Posterior vena cava (tissue), 2 donors: Measurements from ENCODE around the gene ARL8A. TPM values are rescaled to one million over a fixed set of nuclear protein-coding genes. Genes with fewer than 3 reads are reported as not detected.

ENCODE experiments used
- DNase-seq: peaks from one replicate; pipeline ENCODE4 v3.0.0-alpha.2; 2020; ENCODE audit warnings: low spot score
- intact Hi-C, 2 donors: fragments of 100-400 bp; cut with DNase I; formaldehyde crosslinking; loops; one replicate each; pipeline versions ENCODE4 v1.14.1 to v1.14.2; 2022 to 2023
- total RNA-seq, 2 donors: library from RNA; stranded (reverse); fragmentation: NEBNext Ultra II Directional; extraction: Animal tissue kit (Norgen Biotek cat#: 25700); gene quantifications; one replicate each; pipeline ENCODE4 v1.2.1, GENCODE V29; 2021
- donor health status: DM: yes; HTN: yes; CAD: no.
- donor health status: DM: yes; HTN: yes; CAD: no.

ARL8A gene
- total RNA-seq, 2 donors from 2014 or later: 85.6 to 94.1 TPM

GRCh38 chr1:202101184-202101583 is 43.4 kb downstream of the ARL8A start:
- DNase-seq: no peak
- intact Hi-C loops: no loop called here

GRCh38 chr1:202093858-202094257 is 50.7 kb downstream of the ARL8A start:
- intact Hi-C loops: no loop called here

GRCh38 chr1:202090994-202091393 is 53.5 kb downstream of the ARL8A start:
- intact Hi-C loops: no loop called here
- no peak for DNase-seq

More at GRCh38 chr1:202093858-202094257, 50.7 kb downstream of the ARL8A start:
- no peak for DNase-seq

- DNase-seq: no peak
- intact Hi-C loops: no loop called here
Observed at GRCh38 chr1:202088206-202088605, 56.3 kb downstream of the ARL8A start.

DNA sequence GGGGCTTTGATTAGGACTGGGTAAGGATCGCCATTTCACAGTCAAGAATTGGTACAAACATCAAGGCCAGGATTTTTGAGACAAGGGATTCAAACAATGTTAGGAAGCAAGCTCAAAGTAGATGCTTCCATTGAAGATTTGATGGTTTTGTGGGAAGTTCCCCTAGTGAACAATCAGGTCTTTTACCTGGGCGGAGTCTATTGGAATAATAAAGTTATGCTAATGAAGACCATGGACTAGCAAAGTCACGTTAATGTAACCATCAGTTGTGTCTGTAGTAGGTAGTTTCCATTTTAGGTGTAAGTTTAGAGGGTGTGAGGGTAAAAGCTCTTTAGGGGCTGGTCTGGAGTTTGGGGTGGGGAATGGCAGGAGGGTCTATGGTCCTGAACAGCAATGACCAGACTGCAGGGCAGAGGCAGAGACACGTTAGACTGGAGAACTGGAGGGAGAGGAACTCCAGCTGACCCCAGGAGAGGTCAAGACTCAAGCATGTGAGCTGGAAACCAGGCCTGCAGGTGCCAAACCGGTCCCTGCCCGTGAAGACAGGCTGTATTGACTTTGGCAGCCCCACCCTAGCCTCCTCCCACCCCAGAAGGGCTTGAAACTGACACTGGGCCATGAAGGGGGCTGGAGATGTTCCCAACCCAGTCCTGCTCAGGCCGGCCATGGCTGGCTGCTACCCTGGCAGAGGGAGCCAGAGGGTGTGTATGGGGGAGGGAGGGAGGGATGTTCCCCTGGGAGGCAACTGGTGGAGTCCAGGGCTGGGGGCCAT is 57.8 kb downstream of the ARL8A start:
- intact Hi-C loops: no loop called here
- no peak for DNase-seq

DNA sequence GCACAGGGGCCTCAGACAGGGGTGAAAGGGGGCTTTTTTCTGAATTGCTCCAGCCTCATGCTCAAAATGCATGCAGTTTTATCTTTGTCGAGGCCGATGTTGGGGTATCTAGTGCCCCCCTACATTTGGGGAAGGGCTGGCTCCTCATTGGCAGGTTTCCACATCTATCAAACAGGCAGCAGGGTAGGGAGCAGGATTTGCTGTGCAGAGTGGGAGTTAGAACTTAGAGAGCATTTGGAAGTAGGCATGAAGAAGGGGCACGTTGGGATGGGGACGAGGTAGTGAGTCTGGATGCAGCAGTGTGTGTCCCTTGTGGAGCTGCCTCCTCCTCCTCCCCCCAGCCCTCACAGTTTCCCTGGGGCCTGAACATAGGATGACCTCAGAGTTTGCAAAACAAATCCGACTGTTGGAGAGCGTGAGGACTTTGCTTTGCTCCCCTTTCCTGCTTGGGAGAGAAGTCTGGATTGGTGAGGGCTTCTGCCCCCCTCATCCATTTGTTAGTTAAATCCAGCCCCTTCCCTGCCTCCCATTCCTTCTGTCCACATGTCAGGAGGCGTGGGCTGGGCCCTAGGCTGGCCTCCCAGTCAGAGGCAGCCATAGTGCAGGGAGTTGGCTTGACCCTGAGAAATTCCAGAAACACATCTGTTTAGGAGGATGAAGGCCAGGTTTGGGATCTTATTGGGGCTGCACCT is 58.7 kb downstream of the ARL8A start:
- intact Hi-C loops: no loop called here
- no peak for DNase-seq

GRCh38 chr1:202084791-202085681 is 59.5 kb downstream of the ARL8A start:
- intact Hi-C loops: no loop called here
- no peak for DNase-seq

Other genes with a start within 250 kb of the ARL8A start
- 100 to 1,000 TPM; 297 to 440 TPM for gene LMOD1, start 198.2 kb downstream of the ARL8A start, total RNA-seq
- gene TIMM17A, start 189.2 kb downstream of the ARL8A start, total RNA-seq: 10 to 100 TPM; 38.8 to 47.5 TPM
- gene RNPEP, start 162.1 kb downstream of the ARL8A start, total RNA-seq: 10 to 100 TPM; 29.1 to 38.7 TPM
- gene ELF3, start 134.2 kb downstream of the ARL8A start, total RNA-seq: under 1 TPM; 0.37 to 0.48 TPM
- under 1 TPM in 1 of 2 donors, not detected in 1; 0.09 TPM for gene GPR37L1, start 21.8 kb downstream of the ARL8A start, total RNA-seq
- 1 to 10 TPM; 1.2 to 2.2 TPM for gene PTPN7, start 15.9 kb upstream of the ARL8A start, total RNA-seq
- gene LGR6, start 49.1 kb upstream of the ARL8A start, total RNA-seq: under 1 TPM; 0.28 to 0.43 TPM
- 1 to 10 TPM; 1.5 to 1.9 TPM for gene UBE2T, start 197.2 kb upstream of the ARL8A start, total RNA-seq
- 100 to 1,000 TPM; 545 to 634 TPM for gene PPP1R12B, start 204.0 kb upstream of the ARL8A start, total RNA-seq